WTC11 (cell line): ENCODE results near the gene GLT8D2.

Source experiments
- CBFB ChIP-seq: sonication (generic); formaldehyde crosslinking; IDR thresholded peaks from 2 replicates; pipeline ENCODE4 v1.8.1; 2022; ENCODE audit warnings: mild to moderate bottlenecking, low read depth, missing genetic modification reagents
- CTCF ChIP-seq: fragments of 200-600 bp; IDR thresholded peaks from 2 replicates; pipeline ENCODE4 v1.8.0; 2022; ENCODE audit warnings: antibody characterized with exemption
- ESRRA ChIP-seq: sonication (generic); formaldehyde crosslinking; IDR thresholded peaks from 2 replicates; pipeline ENCODE4 v1.8.1; 2022; ENCODE audit warnings: mild to moderate bottlenecking, missing genetic modification reagents, borderline replicate concordance
- ETV6 ChIP-seq: sonication (generic); formaldehyde crosslinking; IDR thresholded peaks from 2 replicates; pipeline ENCODE4 v1.8.1; 2022; ENCODE audit warnings: mild to moderate bottlenecking, missing genetic modification reagents
- IRF2 ChIP-seq: sonication (generic); formaldehyde crosslinking; IDR thresholded peaks from 2 replicates; pipeline ENCODE4 v1.8.0; 2022; ENCODE audit warnings: low read depth, missing genetic modification reagents, borderline replicate concordance
- JUN ChIP-seq: sonication (generic); formaldehyde crosslinking; IDR thresholded peaks from 2 replicates; pipeline ENCODE4 v1.8.0; 2023; ENCODE audit warnings: mild to moderate bottlenecking, missing genetic modification reagents
- NR1H2 ChIP-seq: sonication (generic); formaldehyde crosslinking; IDR thresholded peaks from 2 replicates; pipeline ENCODE4 v1.9.0; 2021; ENCODE audit warnings: mild to moderate bottlenecking, moderate library complexity, missing genetic modification reagents
- NR3C1 ChIP-seq: sonication (generic); formaldehyde crosslinking; conservative IDR thresholded peaks from 2 replicates; pipeline ENCODE4 v1.8.1; 2023; ENCODE audit warnings: low read depth, mild to moderate bottlenecking, missing genetic modification reagents
- SMAD4 ChIP-seq: sonication (generic); formaldehyde crosslinking; IDR thresholded peaks from 2 replicates; pipeline ENCODE4 v1.8.0; 2022; ENCODE audit warnings: mild to moderate bottlenecking, missing genetic modification reagents
- SP1 ChIP-seq: sonication (generic); formaldehyde crosslinking; conservative IDR thresholded peaks from 2 replicates; pipeline ENCODE4 v1.8.1; 2022; ENCODE audit warnings: missing genetic modification reagents
- ZNF263 ChIP-seq: sonication (generic); formaldehyde crosslinking; IDR thresholded peaks from 2 replicates; pipeline ENCODE4 v1.8.1; 2022; ENCODE audit warnings: low read depth, mild to moderate bottlenecking, moderate library complexity, missing genetic modification reagents
- TF ChIP-seq, protein P1 (sequence below): sonication (generic); formaldehyde crosslinking; IDR thresholded peaks from 2 replicates; pipeline ENCODE4 v1.8.1; 2023; ENCODE audit warnings: mild to moderate bottlenecking, moderate library complexity, missing genetic modification reagents
- TF ChIP-seq, protein P2 (sequence below): sonication (generic); formaldehyde crosslinking; IDR thresholded peaks from 2 replicates; pipeline ENCODE4 v1.8.0; 2022; ENCODE audit warnings: mild to moderate bottlenecking, missing genetic modification reagents
- TF ChIP-seq, protein P3 (sequence below): sonication (generic); formaldehyde crosslinking; conservative IDR thresholded peaks from 2 replicates; pipeline ENCODE4 v1.8.1; 2022; ENCODE audit warnings: mild to moderate bottlenecking, missing genetic modification reagents

DNA sequence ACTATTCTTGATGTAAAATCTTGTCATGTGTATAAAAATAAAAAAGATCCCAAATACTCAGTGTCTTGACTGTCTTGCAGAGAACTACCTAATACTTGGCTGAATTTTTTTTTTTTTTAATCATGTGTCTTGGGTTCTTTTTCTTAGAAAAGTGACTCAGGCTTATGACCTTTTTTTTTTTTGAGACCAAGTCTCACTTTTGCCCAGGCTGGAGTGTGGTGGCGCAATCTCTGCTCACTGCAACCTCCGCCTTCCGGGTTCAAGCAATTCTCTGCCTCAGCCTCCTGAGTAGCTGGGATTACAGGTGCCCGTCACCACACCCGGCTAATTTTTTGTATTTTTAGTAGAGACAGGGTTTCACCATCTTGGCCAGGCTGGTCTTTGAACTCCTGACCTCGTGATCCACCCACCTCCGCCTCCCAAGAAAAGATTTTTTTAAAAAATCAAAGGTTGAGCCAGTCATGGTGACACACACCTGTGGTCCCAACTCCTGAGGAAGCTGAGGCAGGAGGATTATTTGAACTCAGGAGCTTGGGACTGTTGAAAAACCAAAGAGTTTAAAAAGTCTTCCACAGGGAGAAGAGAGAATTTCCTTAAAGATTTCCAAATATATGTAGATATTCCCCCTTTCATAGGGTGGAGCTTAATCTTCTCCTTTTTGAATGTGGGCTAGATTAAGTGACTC is 102.0 kb downstream of the GLT8D2 start:
- TF ChIP-seq CTCF, result no peak
- TF ChIP-seq, protein P1, sequence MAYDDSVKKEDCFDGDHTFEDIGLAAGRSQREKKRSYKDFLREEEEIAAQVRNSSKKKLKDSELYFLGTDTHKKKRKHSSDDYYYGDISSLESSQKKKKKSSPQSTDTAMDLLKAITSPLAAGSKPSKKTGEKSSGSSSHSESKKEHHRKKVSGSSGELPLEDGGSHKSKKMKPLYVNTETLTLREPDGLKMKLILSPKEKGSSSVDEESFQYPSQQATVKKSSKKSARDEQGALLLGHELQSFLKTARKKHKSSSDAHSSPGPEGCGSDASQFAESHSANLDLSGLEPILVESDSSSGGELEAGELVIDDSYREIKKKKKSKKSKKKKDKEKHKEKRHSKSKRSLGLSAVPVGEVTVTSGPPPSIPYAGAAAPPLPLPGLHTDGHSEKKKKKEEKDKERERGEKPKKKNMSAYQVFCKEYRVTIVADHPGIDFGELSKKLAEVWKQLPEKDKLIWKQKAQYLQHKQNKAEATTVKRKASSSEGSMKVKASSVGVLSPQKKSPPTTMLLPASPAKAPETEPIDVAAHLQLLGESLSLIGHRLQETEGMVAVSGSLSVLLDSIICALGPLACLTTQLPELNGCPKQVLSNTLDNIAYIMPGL (CRISPR knock-in tag), result no peak
- no peak for TF ChIP-seq CBFB (CRISPR knock-in tag)
- no peak for TF ChIP-seq JUN (CRISPR knock-in tag)
- no peak for TF ChIP-seq NR1H2 (CRISPR knock-in tag)
- TF ChIP-seq NR3C1 (CRISPR knock-in tag), result no peak
- no peak for TF ChIP-seq SMAD4
- TF ChIP-seq SP1, result no peak
- no peak for TF ChIP-seq ZNF263 (CRISPR knock-in tag)
- no peak for TF ChIP-seq IRF2 (CRISPR knock-in tag)
- no peak for TF ChIP-seq ESRRA (CRISPR knock-in tag)
- TF ChIP-seq, protein P2, sequence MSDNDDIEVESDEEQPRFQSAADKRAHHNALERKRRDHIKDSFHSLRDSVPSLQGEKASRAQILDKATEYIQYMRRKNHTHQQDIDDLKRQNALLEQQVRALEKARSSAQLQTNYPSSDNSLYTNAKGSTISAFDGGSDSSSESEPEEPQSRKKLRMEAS (CRISPR knock-in tag), result no peak
- TF ChIP-seq ETV6 (CRISPR knock-in tag), result no peak
- TF ChIP-seq, protein P3, sequence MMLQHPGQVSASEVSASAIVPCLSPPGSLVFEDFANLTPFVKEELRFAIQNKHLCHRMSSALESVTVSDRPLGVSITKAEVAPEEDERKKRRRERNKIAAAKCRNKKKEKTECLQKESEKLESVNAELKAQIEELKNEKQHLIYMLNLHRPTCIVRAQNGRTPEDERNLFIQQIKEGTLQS, result no peak
